Spleen (tissue), 3 donors: Measurements from ENCODE around the gene TOPORS.
"Not testable (repeated sequence)": the region's sequence is repeated elsewhere in the genome, so short reads cannot be mapped to it uniquely, and the experiment has no call there.

Experiments used
- POLR2A ChIP-seq, 3 donors: fragments of 450-650 bp; IDR thresholded peaks; one replicate each; pipeline ENCODE4 v1.5.1; 2017; ENCODE audit warnings: antibody characterized with exemption in 3 of 3, mild to moderate bottlenecking in 1 of 3
- POLR2AphosphoS5 ChIP-seq, 3 donors: sonication (generic); formaldehyde crosslinking; IDR thresholded peaks; one replicate each; pipeline ENCODE4 v1.5.1; 2017; ENCODE audit warnings: antibody characterized with exemption in 3 of 3

GRCh38 chr9:32599021-32599420, 46.6 kb upstream of the TOPORS start:
- TF ChIP-seq POLR2AphosphoS5, POLR2A (IDR thresholded peaks at IDR 0.05): not testable (repeated sequence)
